ENCODE measurements around the gene SMIM5.

DNA sequence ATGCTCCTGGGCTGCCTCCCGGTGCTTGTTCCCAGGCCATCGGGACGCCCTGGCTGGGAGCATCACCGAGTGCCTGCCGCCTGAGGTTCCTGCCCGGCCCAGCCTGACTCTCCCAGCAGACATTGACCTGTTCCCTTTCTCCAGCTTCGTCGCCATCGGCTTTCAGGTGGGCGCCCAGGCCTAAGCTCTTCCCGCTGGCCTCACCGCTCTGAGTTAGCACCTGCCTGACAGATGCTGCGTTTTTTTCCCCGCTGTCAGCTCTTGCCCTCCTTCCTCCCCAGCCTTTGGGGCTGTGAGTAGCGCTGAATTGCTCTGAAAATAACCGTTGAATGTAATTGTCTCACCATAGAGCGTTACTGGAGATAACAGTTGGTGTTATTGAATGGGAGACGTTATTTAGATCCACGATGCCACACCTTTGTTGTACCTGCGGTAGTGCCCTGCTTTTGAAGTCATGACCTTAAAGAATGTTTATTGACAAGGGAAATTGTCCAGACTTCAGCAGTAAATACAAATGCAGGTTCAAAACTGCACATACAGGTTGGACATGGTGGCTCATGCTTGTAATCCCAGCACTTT lies 21.3 kb upstream of the SMIM5 start:
- TF ChIP-seq POLR2AphosphoS5 (IDR thresholded peaks at IDR 0.05) = no peak
- TF ChIP-seq, protein P1, sequence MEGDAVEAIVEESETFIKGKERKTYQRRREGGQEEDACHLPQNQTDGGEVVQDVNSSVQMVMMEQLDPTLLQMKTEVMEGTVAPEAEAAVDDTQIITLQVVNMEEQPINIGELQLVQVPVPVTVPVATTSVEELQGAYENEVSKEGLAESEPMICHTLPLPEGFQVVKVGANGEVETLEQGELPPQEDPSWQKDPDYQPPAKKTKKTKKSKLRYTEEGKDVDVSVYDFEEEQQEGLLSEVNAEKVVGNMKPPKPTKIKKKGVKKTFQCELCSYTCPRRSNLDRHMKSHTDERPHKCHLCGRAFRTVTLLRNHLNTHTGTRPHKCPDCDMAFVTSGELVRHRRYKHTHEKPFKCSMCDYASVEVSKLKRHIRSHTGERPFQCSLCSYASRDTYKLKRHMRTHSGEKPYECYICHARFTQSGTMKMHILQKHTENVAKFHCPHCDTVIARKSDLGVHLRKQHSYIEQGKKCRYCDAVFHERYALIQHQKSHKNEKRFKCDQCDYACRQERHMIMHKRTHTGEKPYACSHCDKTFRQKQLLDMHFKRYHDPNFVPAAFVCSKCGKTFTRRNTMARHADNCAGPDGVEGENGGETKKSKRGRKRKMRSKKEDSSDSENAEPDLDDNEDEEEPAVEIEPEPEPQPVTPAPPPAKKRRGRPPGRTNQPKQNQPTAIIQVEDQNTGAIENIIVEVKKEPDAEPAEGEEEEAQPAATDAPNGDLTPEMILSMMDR (IDR thresholded peaks at IDR 0.05) = no peak
